BLaER1 treated with 17β-estradiol and CSF1 and Interleukin-3, amounts not matched to agents 10 nM and 100 nM (cell line): Measurements from ENCODE around the gene CAMK2A.
A peak's percentile ranks its signal among the peaks of the same experiment; 100 is the strongest.

ENCODE experiments used
- H3K27ac ChIP-seq, 11 experiments: shearing (Covaris generic); formaldehyde crosslinking; 2 replicates each; pipeline ENCODE4 v1.8.1; 2022
- H3K27me3 ChIP-seq, 11 experiments: shearing (Covaris generic); formaldehyde crosslinking; 2 replicates each; pipeline ENCODE4 v1.8.1; 2022
- H3K36me3 ChIP-seq, 11 experiments: shearing (Covaris generic); formaldehyde crosslinking; 2 replicates each; pipeline ENCODE4 v1.8.1; 2022
- H3K4me1 ChIP-seq, 10 experiments: shearing (Covaris generic); formaldehyde crosslinking; 2 replicates each; pipeline ENCODE4 v1.8.1; 2022
- H3K4me2 ChIP-seq, 11 experiments: shearing (Covaris generic); formaldehyde crosslinking; 2 replicates each; pipeline ENCODE4 v1.8.1; 2022
- H3K4me3 ChIP-seq, 10 experiments: shearing (Covaris generic); formaldehyde crosslinking; 2 replicates each; pipeline ENCODE4 v1.8.1; 2022
- H3K9ac ChIP-seq, 11 experiments: shearing (Covaris generic); formaldehyde crosslinking; 2 replicates each; pipeline ENCODE4 v1.8.1; 2022
- H3K9me3 ChIP-seq, 11 experiments: shearing (Covaris generic); formaldehyde crosslinking; replicated peaks in 1 of 11; 2 replicates each; pipeline ENCODE4 v1.8.1; 2022
- H4K20me1 ChIP-seq, 11 experiments: shearing (Covaris generic); formaldehyde crosslinking; 2 replicates each; pipeline ENCODE4 v1.8.1; 2022
- Cebpa-rat ChIP-seq, 11 experiments: shearing (Covaris generic); IDR thresholded peaks; 2 replicates each; pipeline ENCODE4 v1.8.1; 2022

Gene CAMK2A

DNA sequence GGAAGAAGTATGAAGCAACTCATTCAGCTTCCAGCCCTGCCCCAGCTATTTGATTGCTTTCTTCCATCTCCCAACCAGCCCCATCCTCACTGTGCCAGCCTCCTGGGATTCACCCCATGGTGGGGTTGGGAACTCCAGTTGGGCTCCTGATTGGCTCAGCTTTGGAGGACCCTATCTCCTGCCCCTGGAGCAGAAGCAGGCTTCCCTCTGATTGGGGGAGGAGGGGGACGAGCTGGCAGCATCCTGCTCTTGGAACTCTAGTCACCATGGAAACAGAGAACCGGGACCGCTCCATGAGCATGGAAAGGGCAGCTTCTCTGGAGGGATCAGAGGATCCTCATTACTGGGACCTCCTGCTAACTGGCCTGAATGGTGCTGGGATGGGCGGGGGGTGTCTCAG lies 97.1 kb downstream of the CAMK2A start:
- H4K20me1 ChIP-seq, result peaks cover 0 to 15% (median 0%) of the 10 kb centered on the region in 11 experiments; a peak in 6 of 22 replicates
- peaks cover 7 to 18% (median 9%) of the 10 kb centered on the region in 10 experiments; a peak in 16 of 20 replicates for H3K4me1 ChIP-seq
- no peak overlapping the region for H3K4me2 ChIP-seq
- H3K9ac ChIP-seq, result no peak overlapping the region
- H3K36me3 ChIP-seq, result no peaks in the 10 kb centered on the region
- H3K27me3 ChIP-seq, result peaks cover 53 to 62% (median 60%) of the 10 kb centered on the region in 11 experiments
- H3K9me3 ChIP-seq, result no peaks in the 10 kb centered on the region
- no peak overlapping the region for H3K27ac ChIP-seq
- TF ChIP-seq Cebpa-rat (IDR thresholded peaks at IDR 0.05), result no peak
- H3K4me3 ChIP-seq, result no peak overlapping the region

DNA sequence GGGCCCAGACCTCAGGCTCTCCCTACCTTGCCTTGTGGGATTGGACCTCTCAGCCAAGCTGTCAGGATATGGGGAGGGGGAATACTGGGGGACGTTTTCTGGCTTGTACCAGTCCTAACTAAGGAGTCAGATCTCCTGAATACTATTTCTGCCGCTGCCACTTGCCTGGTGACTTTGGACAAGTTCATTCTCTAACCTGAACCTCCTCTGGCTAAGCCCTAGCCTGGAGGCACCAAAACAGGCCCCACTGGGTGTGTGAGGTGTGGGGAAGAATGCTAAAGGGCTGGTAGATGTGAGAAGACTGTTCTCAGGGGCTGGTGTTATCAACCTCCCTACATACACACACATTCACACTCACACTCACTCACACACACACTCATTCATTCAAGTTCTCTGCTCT lies 98.6 kb downstream of the CAMK2A start:
- Histone ChIP-seq H3K4me1 (peaks cover 9 to 18% (median 14%) of the 10 kb centered on the region in 10 experiments; a peak in 19 of 20 replicates), H3K9me3 (no peaks in the 10 kb centered on the region), H4K20me1 (peaks cover 0 to 15% (median 0%) of the 10 kb centered on the region in 11 experiments; a peak in 5 of 22 replicates), H3K9ac (no peak overlapping the region), H3K4me2 (no peak overlapping the region), H3K36me3 (no peaks in the 10 kb centered on the region), H3K27ac (no peak overlapping the region), H3K27me3 (peaks cover 54 to 68% (median 63%) of the 10 kb centered on the region in 11 experiments), H3K4me3 (no peak overlapping the region)
- no peak for TF ChIP-seq Cebpa-rat (IDR thresholded peaks at IDR 0.05)

DNA sequence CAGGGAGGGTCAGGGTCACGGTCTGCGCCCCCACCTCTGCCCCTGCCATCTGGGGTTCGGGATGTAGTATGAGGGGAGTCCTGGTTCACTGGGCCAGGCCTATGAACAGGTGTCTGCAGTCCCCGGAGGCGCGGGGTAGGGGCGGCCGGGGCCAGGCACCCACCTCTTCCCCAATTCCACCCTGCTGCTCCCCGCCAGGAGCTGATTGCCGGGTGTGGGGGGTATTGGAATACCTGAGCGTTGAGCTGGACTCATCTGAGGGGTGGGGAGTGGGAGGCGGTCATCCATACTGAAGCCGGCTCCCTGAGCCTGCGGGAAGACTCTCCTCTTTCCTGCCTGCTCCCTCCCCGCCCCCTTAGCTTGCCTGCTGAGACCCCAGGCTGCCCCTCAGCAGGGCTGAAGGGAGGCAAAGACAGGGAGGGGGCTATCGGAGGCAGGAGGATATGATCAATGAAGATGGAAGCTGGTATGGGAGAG lies 99.0 kb downstream of the CAMK2A start:
- H3K9me3 ChIP-seq, result no peaks in the 10 kb centered on the region
- H3K36me3 ChIP-seq, result no peaks in the 10 kb centered on the region
- peak overlapping the region in 8 of 11 experiments; percentile 3 to 60 (median 34); a peak in 10 of 22 replicates for H3K4me2 ChIP-seq
- H4K20me1 ChIP-seq, result peaks cover 0 to 15% (median 0%) of the 10 kb centered on the region in 11 experiments; a peak in 5 of 22 replicates
- no peak overlapping the region for H3K27ac ChIP-seq
- no peak for TF ChIP-seq Cebpa-rat (IDR thresholded peaks at IDR 0.05)
- H3K4me3 ChIP-seq, result 0 out of 20 replicates have a peak overlapping the region, but pooled peaks of 1 of the 10 experiments have one; percentile 10
- no peak overlapping the region for H3K9ac ChIP-seq
- H3K27me3 ChIP-seq, result peaks cover 54 to 68% (median 63%) of the 10 kb centered on the region in 11 experiments
- peaks cover 11 to 19% (median 18%) of the 10 kb centered on the region in 10 experiments for H3K4me1 ChIP-seq

DNA sequence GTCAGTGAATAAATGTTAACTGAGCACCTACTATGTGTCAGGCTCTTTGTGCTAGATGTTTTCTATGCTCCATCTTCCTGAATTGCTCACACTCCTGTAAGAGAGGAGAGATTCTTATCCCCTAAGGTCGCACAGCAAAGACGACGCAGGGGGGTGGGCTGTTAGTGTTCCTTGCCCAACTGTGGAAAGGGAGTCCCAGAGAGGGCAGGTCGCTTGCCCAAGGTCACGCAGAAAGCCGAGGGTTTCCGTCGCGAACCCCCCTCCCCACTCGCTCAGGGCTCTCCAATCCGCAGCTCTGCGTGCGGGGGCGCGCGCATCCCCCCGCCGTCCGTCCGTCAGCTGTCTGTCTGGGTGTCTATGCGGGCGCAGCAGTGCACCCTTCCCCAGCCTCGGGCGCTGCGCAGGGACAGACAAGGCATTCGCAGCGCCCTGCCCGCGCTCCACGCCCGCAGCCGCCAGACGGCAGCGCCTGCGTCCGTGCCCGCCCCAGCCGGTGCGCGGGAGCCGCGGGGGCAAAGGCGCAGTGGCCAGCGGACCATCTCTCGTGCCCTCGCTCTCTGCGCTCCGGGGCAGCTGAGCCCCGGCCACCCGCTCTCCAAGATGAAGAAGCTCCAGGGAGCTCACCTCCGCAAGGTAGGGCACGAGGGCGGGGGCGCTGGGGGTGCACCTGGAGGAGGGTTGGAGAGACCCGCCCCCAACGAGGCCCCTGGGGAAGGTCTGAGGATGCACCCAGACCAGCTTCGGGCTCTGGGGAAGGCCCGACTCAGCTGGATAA lies 99.7 kb downstream of the CAMK2A start, which contains the start of gene SLC6A7:
Gene SLC6A7, plus strand, starts transcription at position 335 of the 775 bp plus-strand sequence. Its CDS starts 266 bp downstream, at position 601.
- no peaks in the 10 kb centered on the region for H3K36me3 ChIP-seq
- no peak within 1 kb of the TSS for H3K27ac ChIP-seq
- TF ChIP-seq Cebpa-rat (IDR thresholded peaks at IDR 0.05), result no peak
- no peaks in the 10 kb centered on the region for H3K9me3 ChIP-seq
- H3K4me3 ChIP-seq, result 0 out of 20 replicates have a peak within 1 kb of the TSS, but pooled peaks of 1 of the 10 experiments have one; percentile 10
- peak within 1 kb of the TSS in 10 of 11 experiments; percentile 3 to 60 (median 34); a peak in 16 of 22 replicates for H3K4me2 ChIP-seq
- peaks cover 16 to 26% (median 24%) of the 10 kb centered on the region in 10 experiments for H3K4me1 ChIP-seq
- peaks cover 0 to 15% (median 0%) of the 10 kb centered on the region in 11 experiments; a peak in 5 of 22 replicates for H4K20me1 ChIP-seq
- H3K27me3 ChIP-seq, result peaks cover 54 to 68% (median 63%) of the 10 kb centered on the region in 11 experiments
- 0 out of 22 replicates have a peak within 1 kb of the TSS, but pooled peaks of 1 of the 11 experiments have one; percentile 3 for H3K9ac ChIP-seq

DNA sequence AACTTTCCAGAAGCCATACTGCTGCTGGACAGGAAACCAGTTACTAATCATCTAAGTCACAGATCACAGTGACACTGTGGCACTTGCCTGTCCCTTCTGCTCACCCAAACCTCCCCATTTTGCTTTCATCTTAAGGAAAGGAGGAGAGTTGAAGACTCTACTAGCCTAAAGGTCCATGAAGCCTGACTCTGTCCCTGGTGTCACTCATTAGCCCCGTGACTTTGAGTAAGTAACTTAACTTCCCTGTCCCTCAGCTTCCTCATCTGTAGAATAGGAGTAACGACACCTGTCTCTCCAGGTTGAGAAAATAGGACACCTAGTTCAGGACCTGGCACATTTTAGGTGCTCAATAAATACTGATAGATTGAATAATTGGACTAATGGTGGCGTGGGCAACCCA lies 100.2 kb downstream of the CAMK2A start:
- Histone ChIP-seq H4K20me1 (peaks cover 0 to 15% (median 0%) of the 10 kb centered on the region in 11 experiments; a peak in 5 of 22 replicates), H3K36me3 (no peaks in the 10 kb centered on the region), H3K4me3 (no peak overlapping the region), H3K4me2 (no peak overlapping the region), H3K9ac (no peak overlapping the region), H3K4me1 (peaks cover 16 to 27% (median 25%) of the 10 kb centered on the region in 10 experiments), H3K27ac (no peak overlapping the region), H3K27me3 (peaks cover 54 to 68% (median 63%) of the 10 kb centered on the region in 11 experiments), H3K9me3 (no peaks in the 10 kb centered on the region)
- TF ChIP-seq Cebpa-rat (IDR thresholded peaks at IDR 0.05), result no peak

DNA sequence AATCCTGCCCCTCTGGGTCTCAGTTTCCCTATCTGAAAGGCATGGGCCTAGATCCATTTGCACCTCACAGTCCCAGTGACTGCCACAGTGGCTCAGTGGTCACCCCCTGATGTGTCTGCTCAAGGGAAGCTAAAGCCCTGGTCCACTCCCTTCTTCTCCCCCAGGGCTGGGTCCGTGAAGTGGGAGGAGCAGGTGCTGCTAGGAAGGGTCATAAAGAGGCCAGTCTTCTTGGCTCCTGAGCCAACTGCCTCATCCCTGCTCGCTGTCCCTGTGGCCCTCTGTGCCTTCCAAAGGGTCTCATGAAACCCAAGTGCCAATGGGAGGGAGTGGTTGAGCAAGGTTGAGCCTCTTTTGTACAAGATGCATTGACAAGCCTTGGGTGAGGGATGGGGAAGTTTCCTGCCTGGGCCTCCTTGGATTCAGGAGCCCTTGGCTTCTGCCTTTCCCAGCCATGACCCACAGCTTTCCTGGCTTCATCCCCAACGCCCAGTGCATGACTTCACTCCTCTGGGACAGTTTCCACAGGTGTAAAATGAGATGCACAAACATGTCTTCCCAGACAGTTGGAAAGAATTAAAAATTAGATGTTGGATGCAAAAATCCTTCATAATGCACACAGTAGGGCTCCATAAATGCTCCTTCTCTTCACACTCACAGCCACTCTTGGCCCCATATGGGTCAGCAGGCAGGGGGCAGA lies 101.3 kb downstream of the CAMK2A start:
- H3K27me3 ChIP-seq, result peaks cover 54 to 68% (median 60%) of the 10 kb centered on the region in 11 experiments
- H4K20me1 ChIP-seq, result peaks cover 0 to 15% (median 0%) of the 10 kb centered on the region in 11 experiments; a peak in 5 of 22 replicates
- H3K4me3 ChIP-seq, result no peak overlapping the region
- H3K9me3 ChIP-seq, result no peaks in the 10 kb centered on the region
- peaks cover 16 to 32% (median 25%) of the 10 kb centered on the region in 10 experiments for H3K4me1 ChIP-seq
- H3K27ac ChIP-seq, result no peak overlapping the region
- H3K9ac ChIP-seq, result no peak overlapping the region
- H3K4me2 ChIP-seq, result no peak overlapping the region
- TF ChIP-seq Cebpa-rat (IDR thresholded peaks at IDR 0.05), result no peak
- H3K36me3 ChIP-seq, result no peaks in the 10 kb centered on the region

DNA sequence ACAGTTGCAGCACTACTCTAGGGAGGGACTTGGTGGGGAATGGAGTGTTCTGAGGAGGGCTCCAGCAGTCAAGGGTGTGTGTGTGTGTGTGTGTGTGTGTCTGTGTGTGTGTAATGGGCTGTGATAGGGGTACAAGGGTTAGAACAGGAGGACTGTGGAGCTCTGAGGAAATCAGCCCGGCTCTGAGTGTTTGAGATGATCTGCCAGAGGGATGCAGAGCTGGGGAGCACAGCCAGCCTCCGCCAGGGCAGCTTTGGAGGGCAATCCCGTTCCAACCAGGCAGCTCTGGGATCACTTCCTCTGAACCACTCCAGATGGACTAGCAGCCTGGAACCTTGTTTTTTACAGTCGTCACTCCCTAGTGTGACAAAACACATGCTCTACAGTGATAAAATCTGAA lies 102.7 kb downstream of the CAMK2A start:
- peaks cover 44 to 55% (median 46%) of the 10 kb centered on the region in 11 experiments for H3K27me3 ChIP-seq
- no peak overlapping the region for H3K9ac ChIP-seq

DNA sequence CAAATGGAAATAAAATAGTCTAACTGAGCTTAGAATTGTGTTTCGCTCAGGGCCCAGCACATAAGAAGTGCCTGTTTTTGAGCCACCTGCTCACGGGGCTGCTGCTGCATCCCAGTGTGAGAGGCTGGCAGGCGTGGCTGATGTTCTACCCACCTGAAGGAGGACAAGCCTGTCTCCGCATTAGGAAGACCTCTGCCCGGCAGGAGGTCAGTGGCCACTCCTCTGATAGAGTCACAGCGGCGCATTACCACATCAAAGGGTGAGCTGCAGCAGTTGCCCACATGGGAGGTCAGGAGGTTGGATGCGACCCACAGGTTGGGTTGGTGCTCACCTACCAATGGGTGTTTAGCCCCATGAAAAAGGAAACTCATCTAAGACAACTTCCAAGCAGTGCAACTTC lies 103.4 kb downstream of the CAMK2A start:
- Histone ChIP-seq H3K4me1 (peaks cover 16 to 32% (median 25%) of the 10 kb centered on the region in 10 experiments), H4K20me1 (peaks cover 0 to 15% (median 0%) of the 10 kb centered on the region in 11 experiments; a peak in 5 of 22 replicates), H3K9me3 (no peaks in the 10 kb centered on the region), H3K27ac (no peak overlapping the region), H3K36me3 (no peaks in the 10 kb centered on the region), H3K9ac (no peak overlapping the region), H3K4me3 (no peak overlapping the region), H3K4me2 (peak overlapping the region in 5 of 11 experiments; percentile 17 to 61 (median 28); a peak in 6 of 22 replicates), H3K27me3 (peaks cover 36 to 47% (median 38%) of the 10 kb centered on the region in 11 experiments)
- TF ChIP-seq Cebpa-rat (IDR thresholded peaks at IDR 0.05), result no peak

More for the DNA sequence above, 102.7 kb downstream of the CAMK2A start:
- H3K4me3 ChIP-seq, result no peak overlapping the region
- no peaks in the 10 kb centered on the region for H3K9me3 ChIP-seq
- no peaks in the 10 kb centered on the region for H3K36me3 ChIP-seq
- peaks cover 16 to 32% (median 25%) of the 10 kb centered on the region in 10 experiments for H3K4me1 ChIP-seq
- TF ChIP-seq Cebpa-rat (IDR thresholded peaks at IDR 0.05), result no peak
- H3K27ac ChIP-seq, result no peak overlapping the region
- peaks cover 0 to 15% (median 0%) of the 10 kb centered on the region in 11 experiments; a peak in 5 of 22 replicates for H4K20me1 ChIP-seq
- no peak overlapping the region for H3K4me2 ChIP-seq
